Renal pelvis (tissue), 4 donors: ENCODE results near the gene NDRG2. TPM values are rescaled to one million over a fixed set of nuclear protein-coding genes. Genes with fewer than 3 reads are reported as not detected.

Experiments
- DNase-seq: peaks from one replicate; pipeline ENCODE4 v3.0.0-alpha.2; 2013
- polyA plus RNA-seq, 3 donors: library from polyadenylated mRNA; unstranded; fragments of 120-200 nt; gene quantifications; one replicate each; pipeline ENCODE4 v1.2.1, GENCODE V29; 2013; ENCODE audit not compliant: insufficient read length in 3 of 3

Gene NDRG2
- polyA plus RNA-seq, 3 donors, result 140 to 195 (median 161) TPM

- DNase-seq, result peak; percentile 76
Measured at GRCh38 chr14:21039585-21040369, 14.9 kb upstream of the NDRG2 start.

DNA sequence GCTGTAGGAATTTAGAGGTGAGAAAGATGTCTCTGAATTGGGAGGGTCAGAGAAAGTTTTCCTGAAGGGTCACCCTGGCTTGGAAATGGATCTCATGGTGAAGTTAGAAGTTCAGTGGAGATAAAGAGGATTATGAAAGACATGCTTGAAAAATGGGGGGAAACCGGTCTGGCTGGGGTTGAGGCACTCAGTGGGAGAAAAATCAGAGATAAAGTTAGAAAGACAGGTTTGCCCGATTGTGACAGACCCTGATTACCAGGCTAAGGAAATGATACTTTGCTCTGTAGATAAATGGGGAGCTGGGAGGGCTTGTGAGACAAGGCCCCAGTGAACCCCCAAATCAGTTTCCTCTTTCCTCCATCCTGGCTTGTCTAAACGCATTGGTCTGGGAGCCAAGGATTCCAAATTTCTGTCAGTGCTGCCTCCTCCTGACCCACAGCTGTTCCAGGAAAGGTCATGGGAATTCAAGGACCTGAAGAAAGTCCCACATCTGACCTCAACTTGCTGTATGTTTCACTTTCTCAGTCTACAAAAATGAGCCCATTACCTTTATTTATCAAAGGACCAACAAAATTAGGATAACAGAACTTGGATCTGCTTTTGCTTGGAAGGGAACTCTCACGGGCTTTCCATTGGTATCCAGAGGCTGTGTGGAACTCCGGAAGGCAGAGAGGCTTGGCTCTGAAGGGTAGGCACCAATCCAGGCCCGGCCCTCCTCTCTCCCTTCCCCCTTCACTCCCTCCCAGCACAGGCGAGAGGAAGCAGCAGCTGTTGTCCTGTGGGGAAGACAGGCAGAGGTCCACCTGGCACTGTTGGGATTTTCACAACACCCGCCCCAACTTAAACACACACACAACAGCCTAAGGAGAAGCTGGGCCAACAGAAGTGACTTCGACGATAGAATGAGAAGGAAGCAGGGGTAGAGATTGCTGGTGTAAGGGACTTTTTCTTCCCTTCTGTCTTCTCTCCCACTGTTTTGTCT, 13.9 kb upstream of the NDRG2 start:
- peak; percentile 62 for DNase-seq

- no peak for DNase-seq
Measured at GRCh38 chr14:21037156-21037555, 12.3 kb upstream of the NDRG2 start.

DNA sequence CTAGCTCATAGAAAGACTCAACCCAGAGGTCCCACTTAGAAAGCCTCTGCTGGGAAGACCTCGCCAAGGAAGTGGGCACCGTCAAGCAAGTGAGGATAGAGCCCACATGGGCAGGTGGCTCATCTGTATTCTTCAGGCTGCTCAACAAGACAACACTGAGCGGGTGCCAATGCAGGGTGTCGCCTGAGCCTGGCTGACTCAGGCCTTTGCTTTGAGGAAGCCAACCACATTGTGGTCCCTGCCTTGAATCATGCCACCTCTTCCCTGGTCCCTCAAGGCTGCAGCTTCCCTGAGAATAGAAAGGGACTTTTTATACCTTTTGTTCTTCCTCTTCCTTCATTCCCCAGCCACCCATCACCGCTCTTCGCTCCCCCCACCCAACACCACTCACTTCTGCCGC, 11.9 kb upstream of the NDRG2 start:
- DNase-seq, result no peak

DNA sequence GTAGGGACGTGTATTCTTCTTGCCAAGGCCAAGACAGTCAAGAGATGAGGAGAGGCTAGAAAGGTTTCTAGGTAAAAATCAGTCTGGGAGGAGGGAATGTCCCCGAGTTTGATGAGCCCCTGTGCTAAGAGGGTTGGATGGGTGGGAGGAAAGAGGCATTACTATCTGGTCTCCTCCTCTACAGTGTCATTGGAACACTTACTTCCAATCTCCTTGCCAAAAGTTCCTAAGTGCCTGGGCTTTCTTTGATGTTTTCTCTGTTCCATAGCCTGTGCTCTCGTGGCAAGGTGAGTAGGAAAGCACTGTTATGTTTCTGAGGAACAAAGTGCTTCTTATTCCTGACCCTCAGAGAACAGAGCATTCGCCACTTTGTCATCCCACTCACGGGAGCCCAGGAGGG, 9.8 kb upstream of the NDRG2 start, which contains the start of gene RNASE13:
TSS of gene RNASE13 (minus strand) at position 101 of the 400 bp plus-strand sequence. CDS start 519 bp downstream, outside the sequence.
- no peak for DNase-seq

DNA sequence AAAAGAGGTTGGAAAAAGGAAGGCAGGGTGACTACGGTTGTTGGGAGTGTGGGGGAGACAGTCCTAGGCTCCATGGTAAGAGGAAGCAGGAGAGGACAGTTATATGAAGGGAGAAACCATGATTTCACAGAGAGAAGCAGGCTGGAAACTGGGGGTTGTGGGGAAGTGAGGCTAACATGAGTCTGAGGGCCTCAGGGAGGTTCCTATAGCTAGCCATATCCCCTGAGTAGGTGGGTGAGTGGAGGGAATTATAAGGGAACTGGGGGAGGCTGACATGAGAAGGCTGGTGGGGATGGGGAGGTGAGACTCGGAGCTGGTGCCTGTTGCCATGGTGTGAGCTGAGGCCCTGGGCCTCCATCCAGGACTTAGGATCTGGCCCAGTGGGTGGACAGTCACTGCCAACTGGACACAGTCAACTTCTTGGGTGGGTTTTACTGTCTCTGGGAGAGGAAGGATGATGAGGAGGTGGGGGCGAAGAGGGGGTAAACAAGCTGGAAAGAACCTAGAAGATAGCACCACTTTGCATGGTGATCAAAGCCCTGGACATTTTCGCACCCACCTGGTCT, 8.4 kb upstream of the NDRG2 start:
- no peak for DNase-seq

- no peak for DNase-seq
Measured at GRCh38 chr14:21032326-21033132, 7.7 kb upstream of the NDRG2 start.

DNA sequence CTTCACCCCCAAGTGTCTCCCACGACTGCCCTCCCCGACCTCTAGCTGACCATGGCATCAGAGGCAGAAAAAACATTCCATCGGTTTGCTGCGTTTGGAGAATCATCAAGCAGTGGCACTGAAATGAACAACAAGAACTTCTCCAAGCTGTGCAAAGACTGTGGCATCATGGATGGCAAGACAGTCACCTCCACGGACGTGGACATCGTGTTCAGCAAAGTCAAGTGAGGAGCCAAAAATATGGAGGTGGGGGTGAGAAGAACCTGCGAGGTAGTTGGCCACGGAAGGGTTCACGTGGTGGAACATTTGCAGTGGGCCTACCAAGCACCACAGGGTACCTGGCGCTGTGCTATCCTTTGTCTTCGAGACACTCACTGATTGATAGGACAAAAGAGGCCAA, 5.7 kb upstream of the NDRG2 start:
- no peak for DNase-seq

DNA sequence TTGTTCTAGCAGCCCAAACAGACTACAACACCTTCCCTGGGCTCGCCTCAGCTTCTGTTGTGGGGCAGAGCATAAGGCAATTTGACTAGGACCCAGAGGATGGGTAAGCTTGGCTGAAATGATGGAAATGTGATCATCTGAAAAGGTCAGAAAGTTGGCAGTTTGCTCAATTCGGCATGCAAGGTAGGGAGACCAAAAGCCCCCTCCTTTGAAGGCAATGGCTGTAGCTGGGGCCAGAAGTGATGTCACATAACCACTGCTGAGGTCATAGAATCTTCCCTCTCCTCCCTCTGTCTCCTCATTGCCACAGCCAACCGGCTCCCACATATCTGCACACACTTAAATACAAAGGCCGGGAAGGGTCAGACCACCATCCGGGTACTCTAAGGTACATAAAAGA, 5.1 kb upstream of the NDRG2 start, which contains the start of gene TPPP2:
TSS of gene TPPP2 (plus strand) at position 301 of the 400 bp plus-strand sequence. CDS start 365 bp downstream, outside the sequence.
- no peak for DNase-seq

DNA sequence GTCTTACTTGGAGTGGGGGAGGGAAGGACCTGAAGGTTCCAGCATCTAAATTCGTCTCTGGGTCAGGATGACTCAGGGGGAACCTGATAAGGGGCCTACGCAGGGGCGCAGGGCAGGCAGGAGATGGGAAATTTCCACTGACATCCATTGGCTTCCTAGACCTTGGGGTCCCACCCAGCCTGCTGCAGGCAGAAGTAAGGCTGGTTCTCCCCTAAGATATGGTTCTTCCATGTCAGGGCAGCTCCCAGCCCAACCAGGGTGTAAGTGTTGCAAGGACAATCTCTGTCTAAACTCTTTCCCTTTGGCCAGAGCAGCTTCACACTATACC, 2.1 kb upstream of the NDRG2 start:
- no peak for DNase-seq

GRCh38 chr14:21026274-21026987, 1.6 kb upstream of the NDRG2 start:
- no peak for DNase-seq

DNA sequence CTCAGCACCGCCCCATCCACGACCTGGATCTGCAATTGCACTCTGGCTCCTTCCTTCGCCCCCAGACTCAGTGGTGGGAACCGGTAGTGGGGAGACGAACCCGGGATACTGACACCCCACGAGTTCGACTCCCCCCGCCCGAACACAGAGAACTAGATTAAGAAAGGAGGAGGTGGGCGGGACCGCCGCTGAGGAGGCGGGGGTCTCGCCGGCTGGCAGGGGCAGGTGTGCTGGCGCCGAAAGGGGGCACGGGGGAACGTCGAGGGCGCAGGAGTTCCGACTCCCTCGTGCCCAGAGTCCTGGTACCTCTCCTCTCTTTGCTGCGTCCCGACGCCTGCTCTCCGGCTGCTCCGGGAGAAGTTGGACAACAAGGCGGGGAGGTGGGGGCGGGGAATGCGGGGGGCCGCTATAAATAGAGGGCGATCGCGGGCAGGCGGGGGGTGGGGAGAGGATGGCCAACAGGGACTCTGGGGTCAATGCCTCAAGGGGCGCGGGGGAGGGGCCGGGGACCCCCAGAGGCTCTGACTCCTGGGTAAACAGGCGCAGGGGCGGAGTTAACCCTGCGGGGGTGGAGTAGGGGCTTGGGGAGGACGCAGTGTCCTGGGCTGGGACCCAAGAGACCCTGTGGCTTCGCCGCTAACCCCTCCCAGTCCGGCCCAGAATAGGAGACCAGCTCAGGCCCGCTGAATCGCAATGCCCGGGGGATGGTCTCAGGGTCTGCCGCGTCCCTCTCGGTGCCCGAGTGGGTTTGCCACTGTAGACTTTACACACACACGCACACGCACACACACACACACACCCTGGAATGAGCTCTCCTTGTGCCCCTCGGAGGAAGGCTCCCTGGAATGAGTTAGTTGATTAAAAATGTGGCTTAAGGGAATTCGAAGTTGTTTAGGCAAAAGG, 761 bp upstream of the NDRG2 start:
- peak; percentile 46 for DNase-seq

DNA sequence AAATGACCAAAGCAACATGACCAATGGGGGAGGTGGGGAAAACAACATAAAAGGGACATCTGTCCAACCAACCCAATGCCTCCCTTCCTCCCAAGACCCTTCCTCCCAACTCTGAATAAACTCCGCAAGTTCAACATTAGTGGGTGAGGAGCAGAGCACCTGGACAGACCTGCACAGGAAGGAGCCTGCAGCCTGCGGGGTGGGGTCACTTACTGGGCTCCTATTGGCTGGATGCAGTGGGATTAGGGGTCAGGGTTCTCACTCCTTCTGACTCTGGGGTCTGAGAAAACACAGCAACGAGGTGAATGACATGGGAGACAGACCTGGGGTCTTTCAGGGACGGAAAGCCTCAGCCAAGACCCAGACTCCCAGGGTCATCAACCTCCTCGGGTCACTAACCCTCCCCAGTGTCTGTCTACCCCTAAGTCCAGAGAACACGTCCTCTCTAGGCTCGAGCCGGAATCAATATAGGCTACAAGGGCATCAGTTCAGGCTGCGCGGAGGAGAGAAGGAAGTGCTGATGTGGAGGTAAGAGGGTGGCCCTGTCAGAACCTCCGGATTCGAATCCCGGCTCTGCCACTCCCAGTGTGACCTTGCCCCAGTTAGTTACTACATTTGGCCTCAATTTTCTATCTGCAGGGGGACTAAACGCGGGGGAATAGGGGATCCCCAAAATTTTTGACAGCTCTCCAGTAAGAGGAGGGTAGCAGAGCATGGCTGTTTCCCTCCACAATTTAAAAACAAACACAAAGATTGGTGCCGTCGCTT, 860 bp downstream of the NDRG2 start:
- DNase-seq, result no peak

GRCh38 chr14:21023174-21023573, 1.7 kb downstream of the NDRG2 start:
- no peak for DNase-seq

GRCh38 chr14:21022686-21023085, 2.2 kb downstream of the NDRG2 start:
- DNase-seq, result no peak

GRCh38 chr14:21020977-21021545, 3.8 kb downstream of the NDRG2 start:
- DNase-seq, result no peak

GRCh38 chr14:21019366-21019765, 5.5 kb downstream of the NDRG2 start:
- DNase-seq, result no peak

DNA sequence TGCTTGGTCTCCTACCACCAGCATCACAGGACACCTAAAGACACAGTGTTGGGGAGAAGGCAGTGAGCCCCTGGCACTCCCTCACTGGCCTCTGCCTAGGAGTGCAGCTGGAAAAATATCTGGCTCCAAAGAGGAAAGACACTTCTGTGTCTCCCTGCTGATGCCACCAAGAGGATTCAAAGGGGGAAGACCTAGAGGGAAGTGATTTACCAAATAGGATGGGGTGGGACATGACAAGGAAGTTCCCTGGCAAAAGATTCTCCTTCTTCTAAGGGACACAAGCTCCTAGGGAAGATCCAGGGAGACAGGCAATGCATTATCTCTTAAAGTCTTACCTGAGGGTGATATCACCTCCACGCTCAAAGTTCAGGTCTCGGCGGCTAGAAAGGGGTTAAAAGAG, 6.1 kb downstream of the NDRG2 start:
- DNase-seq, result no peak

DNA sequence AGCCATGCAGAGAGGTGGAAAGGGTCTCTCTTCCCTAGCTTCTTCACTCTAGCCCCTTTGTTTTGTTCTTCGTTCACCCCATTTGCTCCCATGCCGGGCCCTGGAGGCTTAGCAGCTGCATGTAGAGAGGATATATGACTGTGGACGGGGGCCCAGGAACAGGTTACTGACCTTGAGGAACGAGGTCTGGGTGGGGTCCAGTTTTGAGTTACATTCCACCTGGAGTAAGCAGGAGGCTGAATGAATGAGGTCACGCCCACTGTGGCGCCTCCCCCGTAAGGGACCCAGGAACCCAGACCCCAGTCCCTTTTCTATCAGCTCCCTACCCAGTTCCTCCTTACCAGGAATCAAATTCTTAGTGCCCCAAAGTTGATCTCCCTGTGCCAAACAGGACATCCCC, 6.6 kb downstream of the NDRG2 start:
- DNase-seq, result no peak
